ENCODE measurements around the gene NLRP1. TPM values are rescaled to one million over a fixed set of nuclear protein-coding genes. Genes with fewer than 3 reads are reported as not detected.
"Not testable (repeated sequence)": the region's sequence is repeated elsewhere in the genome, so short reads cannot be mapped to it uniquely, and the experiment has no call there.

NLRP1 gene
- total RNA-seq, 1 donor from 2014 or later = 23.8 TPM

DNA sequence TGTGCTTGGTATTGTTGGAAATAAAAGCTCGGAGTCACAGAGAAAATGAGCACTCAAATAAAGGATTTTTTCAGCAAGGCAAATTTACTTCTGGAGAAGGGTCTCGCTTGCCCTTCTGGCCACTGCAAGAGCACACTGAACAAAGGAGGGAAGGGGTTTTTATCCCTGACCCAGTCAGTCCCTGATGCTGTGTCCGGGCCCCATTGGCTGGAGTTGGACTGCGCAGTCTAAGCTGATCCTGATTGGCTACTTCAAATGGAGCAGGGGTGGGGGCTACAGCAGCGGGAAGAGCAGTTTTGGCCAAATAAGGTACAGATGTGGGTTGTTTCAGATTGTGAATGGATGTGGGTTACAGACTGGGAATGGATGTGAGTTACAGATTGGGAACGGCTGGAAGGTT, 4.3 kb upstream of the NLRP1 start:
- no peak for DNase-seq (ENCODE audit: low spot score)

DNA sequence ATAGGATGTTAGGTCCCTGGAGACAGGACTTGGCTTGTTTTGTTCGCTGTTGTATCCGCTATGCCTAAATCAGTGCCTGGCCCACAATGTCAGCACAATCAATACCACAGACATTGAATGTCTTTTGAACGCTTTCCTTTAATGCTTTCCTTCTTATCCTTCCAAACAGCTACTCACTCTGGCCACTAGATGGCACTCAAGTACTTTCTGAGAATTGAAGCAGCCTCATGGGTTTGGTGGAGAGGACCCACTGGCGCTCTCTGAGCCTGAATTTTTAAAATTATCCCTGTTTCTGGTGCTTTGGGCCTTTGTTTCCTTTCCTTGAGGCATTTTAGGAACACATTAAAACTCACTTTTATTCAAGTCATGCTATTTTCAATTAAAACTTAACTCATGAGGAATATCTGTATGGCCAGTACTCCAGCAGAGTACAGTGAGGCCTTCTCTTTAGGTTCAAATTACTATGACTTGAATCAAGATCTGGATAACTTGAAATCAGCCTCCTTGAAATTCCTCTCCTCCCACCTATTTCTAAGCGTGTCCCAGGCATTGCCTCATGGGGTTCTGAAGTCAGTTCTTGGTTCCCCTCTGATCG, 3.2 kb upstream of the NLRP1 start:
- no peak for DNase-seq (ENCODE audit: low spot score)

DNA sequence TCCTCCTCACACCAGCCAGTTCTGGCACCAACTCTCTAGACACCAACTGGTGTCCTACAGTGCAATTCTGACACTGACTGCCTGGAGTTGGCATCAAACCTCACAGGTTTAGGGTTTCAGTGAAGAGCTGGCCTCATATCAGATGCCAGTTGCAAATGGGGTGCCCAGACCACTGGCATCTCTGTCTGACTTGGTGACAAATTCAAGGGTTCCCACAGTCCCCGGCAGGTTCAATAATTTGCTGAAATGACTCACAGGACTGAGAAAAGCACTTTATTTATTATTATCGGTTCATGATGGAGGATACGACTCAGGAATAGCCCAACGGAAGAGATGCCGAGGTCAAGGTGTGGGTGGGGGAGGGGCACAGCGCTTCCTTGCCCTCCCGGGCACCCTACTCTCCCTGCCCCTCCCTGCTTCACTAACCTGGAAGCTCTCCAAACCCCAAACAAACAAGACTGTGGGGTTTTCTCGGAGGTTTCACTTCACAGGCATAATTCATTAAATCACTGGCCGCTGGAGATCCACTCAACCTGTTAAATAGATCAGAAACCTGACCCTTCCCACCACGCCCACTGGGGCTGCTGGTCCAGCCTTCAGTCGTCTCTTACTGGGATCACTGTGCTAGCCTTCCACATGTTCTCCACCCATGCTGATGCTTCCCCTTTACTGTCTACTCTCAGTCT, 1.7 kb upstream of the NLRP1 start:
- no peak for DNase-seq (ENCODE audit: low spot score)

DNA sequence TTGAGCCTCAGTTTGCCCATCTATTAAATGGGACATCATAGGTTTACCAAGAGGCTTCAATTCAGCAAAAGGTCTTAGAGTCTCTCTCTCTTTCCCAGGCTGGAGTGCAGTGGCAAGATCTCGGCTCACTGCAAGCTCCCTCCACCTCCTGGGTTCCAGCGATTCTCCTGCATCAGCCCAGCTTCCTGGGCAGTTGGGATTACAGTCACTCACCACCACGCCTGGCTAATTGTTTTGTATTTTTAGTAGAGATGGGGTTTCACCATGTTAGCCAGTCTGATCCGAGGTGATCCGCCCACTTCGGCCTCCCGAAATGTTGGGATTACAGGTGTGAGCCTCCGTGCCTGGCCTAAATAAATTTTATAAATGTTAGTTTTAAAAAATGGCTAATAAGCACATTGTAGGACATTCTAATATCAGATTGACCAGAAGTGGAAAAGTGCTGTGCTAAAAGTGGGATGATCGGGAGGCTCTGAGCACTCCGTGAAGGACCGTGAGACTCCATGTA, 1.0 kb upstream of the NLRP1 start:
- DNase-seq (ENCODE audit: low spot score) = peak; percentile 57

DNA sequence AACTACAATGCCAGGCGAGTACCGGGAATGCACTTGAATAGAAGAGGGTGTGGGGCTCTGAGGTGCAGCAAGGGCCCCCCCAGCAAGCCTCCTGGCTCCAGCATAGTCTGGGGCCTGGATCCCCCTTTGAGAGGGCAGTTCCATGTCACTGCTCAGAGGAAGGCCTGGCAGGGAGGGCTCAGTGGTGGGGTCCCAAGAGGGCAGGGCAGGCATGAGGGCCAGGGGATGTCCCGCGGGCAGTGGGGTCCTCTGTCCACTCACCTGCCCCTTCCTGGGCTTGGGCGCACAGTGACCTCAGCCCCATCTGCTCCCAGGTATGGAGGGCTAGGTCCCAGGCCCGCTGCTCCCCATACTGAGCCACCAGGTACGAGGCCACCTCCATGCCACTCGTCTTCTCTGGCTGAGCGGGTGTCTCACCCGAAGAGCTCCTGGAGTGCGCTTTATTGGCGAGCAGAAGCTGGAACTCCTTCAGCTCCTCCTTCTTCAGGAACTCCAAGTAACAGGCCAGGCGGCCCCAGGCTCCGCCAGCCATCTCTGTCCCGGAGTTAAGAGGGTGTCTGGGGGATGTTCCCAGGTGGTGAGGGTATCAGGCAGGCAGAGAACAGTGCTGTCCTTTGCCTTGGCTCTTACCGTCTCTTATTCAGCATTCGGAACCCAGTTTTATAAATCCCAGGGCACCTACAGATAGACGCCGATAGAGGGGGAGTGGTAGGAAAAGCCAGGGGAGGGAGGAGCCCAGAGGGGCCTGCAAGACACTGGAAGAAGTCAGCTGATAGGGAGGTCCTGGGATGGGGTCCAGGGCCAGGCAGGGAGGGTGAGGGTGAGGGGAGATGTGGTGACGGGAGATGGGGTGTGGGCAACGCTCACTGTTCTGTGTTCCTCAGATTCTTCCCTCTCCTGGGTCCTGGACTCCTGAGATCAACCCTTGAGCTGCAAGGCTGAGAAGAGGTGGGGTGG, 605 bp downstream of the NLRP1 start:
- peak; percentile 73 for DNase-seq (ENCODE audit: low spot score)

DNA sequence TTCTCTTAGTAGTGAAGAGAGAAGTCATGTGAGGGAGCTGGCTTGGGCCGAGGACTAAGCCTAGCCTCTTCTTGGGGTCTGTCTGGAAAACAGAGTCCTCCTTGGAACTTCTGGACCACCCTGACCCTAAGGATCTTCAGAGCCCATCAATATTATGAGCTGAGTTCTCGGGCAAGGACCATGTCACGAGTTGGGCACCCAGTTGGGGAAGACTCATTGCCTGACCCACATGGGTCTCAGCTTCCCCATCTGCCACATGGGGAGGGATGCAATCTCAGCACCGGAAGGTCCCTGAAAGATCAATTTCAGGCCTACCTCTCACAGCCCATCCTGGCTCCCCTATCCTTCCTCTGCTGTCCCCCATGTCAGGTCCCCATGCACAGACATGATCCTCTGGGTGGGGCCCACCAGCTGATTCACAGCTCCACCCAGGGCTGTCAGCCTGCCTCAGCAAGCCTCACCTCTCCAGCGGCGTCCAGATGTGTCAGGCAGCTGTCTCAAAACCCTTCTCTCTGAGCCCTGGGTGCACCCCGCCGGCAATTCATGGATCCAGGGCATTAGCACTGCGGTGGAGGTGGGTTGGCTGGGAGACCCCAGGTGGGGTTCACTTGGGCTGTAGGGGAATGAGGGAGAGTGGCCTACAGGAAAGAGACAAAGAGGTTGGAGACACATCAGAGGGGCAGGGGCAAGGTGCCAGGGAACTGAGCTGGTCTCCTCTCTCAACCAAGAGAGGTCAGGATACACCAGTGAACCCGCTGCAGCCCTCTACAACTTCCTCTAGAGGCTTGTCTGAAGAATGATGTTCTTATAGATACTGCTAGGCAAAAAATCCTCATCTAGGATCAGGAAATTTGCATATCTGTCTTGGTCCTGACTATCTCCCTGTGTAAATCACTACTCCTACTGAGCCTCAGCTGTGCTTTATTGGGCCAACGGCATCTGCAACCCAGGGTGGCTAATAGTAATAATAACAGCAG, 1.8 kb downstream of the NLRP1 start:
- no peak for DNase-seq (ENCODE audit: low spot score)

DNA sequence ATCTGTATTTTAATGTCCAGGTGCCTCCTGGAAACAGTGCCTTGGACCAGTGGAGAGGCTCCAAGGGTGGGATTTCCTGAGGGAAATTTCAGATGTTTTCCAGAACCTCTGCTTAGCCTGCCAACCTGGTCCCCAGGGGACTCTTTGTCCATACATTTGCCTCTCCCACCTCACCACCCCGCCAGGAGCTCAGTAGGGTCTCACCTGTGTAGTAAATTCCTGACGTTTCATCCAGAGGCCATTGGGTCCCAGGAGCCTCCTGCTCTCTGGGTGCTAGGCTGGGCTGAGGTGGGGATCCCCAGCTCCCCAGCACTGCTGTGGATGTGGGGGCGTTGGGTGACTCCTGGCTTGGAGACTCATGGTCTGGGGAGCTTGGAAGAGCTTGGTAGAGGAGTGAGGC, 2.7 kb downstream of the NLRP1 start:
- DNase-seq (ENCODE audit: low spot score) = no peak

DNA sequence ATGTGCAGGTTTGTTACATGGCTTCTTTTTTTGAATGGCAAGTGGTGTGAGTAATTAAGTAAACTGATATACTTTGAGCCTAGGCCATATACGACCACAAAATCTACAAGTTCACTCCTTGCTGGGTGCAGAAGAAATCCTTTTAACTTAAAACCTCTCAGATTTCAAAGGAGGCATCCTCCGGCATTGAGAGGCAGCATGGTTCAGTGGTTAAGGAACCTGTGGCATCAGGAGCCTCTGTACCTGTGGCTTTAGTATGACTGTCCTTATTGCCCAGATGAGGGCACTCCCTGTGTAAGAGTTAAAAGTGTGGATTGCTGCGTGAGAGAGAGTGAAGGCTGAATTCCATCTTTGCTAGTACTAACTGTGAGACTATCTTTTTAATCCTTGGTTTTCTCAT, 3.3 kb downstream of the NLRP1 start:
- no peak for DNase-seq (ENCODE audit: low spot score)

DNA sequence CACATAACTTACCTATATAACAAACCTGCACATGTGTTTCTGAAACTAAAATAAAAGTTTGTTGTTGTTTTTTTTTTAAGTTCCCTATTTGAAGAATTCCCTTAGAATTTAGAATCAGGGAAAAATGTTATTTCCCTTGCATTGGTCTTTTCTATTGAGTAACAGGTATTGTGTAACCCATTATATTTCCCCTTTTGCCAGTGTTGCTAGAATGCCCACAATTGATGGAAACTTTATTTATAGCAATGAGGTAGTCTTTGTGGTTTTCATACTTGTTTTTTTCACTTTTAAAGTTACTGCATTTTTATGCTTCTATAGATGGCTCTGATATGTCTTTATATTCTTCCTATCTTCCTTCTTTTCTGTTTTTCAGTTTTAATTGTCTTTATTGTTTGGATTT, 3.9 kb downstream of the NLRP1 start:
- DNase-seq (ENCODE audit: low spot score) = no peak

DNA sequence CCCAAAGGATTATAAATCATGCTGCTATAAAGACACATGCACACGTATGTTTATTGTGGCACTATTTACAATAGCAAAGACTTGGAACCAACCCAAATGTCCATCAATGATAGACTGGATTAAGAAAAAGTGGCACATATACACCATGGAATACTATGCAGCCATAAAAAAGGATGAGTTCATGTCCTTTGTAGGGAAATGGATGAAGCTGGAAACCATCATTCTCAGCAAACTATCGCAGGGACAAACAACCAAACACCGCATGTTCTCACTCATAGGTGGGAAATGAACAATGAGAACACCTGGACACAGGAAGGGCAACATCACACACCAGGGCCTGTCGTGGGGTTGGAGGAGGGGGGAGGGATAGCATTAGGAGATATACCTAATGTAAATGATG, 5.5 kb downstream of the NLRP1 start:
- not testable (repeated sequence) for DNase-seq (ENCODE audit: low spot score)

DNA sequence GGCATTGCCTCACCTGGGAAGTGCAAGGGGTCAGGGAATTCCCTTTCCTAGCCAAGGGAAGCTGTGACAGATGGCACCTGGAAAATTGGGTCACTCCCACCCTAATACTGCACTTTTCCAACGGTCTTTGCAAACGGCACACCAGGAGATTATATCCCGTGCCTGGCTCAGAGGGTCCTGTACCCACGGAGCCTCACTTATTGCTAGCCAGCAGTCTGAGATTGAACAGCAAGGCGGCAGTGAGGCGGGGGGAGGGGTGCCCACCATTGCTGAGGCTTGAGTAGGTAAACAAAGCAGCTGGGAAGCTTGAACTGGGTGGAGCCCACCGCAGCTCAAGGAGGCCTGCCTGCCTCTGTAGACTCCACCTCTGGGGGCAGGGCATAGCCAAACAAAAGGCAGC, 11.3 kb downstream of the NLRP1 start:
- DNase-seq (ENCODE audit: low spot score) = peak; percentile 59

DNA sequence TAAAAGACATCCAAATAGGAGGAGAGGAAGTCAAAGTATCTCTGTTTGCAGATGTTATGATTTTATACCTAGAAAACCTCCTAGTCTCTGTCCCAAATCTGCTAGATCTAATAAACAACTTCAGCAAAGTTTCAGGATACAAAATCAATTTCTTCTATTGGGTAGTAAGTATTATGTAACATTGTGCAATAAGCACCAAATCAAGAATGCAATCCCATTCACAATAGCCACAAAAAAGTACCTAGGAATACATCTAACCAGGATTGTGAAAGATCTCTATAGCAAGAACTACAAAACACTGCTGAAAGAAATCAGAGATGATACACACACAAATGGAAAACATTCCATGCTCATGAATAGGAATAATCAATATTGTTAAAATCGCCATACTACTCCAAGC, 13.0 kb downstream of the NLRP1 start:
- no peak for DNase-seq (ENCODE audit: low spot score)

DNA sequence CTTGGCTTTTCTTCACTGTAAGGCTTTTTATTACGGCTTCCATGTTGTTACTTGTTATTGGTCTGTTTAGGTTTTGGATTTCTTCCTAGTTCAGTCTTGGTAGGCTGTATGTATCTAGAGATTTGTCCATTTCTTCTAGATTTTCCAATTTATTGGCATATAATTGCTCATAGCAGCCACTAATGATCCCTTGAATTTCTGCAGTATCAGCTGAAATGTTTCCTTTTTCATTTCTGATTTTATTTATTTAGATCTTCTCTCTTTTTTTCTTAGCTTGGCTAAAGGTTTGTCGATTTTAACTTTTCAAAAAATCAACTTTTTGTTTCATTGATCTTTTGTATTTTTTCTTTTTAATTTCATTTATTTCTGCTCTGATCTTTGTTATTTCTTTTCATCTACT, 18.5 kb downstream of the NLRP1 start:
- no peak for DNase-seq (ENCODE audit: low spot score)

DNA sequence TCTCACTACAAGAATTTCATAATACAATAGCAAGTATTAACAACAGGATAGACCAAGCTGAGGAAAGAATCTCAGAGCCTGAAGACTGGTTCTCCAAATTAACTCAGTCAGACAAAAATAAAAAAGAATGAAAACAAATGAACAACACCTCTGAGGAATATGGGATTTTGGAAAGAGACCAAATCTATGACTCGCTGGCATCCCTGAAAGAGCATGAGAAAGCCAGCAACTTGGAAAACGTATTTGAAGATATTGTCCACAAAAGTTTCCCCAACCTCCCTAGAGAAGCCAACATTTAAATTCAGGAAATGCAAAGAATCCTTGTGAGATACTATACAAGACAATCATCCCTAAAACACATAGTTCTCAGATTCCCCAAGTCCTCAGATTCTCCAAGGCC, 20.9 kb downstream of the NLRP1 start:
- no peak for DNase-seq (ENCODE audit: low spot score)

DNA sequence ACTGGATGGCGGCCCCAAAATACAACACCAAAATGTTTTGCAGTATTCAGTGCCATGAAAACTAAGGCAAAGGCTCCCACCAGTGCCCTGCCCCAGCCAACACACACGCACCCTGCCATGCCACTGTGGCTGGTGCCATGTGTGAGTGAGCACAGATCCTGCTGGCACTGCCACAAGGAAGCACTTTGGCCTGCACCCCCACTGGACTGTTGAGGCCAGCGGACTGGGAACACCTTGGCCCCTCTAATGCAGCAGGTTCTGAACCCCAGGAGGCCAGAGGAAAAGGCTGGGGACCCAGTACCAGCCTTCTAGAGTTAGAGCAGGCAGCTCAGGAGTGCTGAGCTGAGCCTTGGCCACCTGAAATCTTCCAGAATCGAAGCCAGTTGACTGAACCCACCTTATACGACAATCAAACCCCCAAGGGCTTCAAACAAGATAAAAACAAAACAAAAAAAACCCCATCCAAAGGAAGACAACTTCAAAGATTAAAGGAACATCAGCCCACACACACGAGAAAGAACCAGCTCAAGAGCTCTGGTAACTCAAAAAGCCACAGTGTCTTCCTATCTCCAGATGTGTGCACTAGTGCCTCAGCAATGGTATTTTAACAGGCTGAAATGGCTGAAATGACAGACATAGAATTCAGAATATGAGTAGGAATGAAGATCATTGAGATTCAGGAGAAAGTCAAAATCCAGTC, 21.5 kb downstream of the NLRP1 start:
- peak; percentile 85 for DNase-seq (ENCODE audit: low spot score)

DNA sequence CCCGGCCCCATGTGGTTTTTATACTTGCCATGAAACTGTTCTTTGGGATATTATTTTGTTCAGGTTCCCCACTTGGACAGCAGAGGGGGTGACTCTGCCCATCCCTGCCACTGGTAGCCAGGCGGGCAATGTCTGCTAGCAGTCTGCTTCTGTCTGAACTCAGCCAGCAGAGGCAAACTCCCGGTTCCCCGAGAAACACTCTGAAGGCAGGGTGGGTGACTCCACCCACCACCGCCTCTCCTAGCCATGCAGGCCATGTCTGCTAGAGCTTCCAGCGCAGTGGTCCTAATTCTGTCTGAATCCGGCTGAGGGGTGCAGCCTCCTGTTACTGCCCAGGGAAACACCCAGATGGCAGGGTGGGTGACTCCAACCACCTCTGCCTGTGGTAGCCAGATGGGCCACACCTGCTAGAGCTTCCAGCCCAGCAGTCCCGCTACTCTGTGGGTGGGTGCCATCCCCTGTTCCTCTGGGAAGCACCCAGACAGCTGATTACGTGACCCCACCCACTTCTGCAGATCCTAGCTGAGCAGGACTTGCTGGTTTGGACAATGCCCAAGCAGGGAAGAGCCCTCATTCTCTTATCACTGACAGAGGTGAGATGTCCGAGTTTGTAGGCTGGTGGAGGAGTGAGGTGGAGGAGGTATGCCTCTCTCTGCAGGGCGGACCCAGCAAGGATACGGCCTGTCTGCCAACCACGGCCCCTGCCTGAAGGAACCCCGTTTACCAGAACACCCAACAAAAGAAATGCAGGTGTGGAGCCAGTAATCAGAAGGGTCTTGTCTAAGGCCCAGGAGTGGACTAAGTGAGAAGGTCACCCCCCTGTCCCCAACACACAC, 22.4 kb downstream of the NLRP1 start:
- peak; percentile 75 for DNase-seq (ENCODE audit: low spot score)

DNA sequence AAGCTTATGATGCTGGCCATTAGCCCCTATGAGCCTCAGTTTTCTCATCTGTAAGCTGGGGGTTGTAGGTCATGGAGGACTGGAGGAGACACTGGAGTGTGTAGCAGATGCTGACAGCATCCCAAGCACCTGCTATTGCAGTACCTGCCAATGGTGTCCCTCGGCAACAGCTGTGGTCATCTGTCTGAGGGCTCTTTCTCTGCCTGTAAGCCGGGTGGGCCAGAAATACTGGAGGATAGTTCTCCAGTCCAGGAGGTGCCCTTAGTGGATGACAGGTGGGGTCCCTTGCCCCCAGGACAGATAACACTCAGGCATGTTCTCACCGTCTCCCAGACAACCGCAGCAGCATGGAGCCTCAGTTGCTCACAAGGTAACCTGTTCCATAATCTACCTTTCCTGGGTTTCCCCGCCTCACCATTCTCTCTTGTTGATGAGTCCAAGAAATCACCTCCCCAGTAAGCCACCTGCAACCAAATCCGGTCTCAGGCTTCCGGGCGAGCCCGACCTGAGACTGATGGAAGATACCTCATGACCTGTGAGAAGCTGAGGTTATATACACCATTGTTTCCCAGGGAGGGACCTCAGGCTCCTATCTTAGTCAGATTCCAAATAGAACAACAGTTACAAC, 23.8 kb downstream of the NLRP1 start:
- DNase-seq (ENCODE audit: low spot score) = peak; percentile 59

Data from mesenteric fat pad (tissue), 1 donor.